ENCODE results near the gene AKR1A1. TPM values are rescaled to one million over a fixed set of nuclear protein-coding genes. Genes with fewer than 3 reads are reported as not detected.
A peak's percentile ranks its signal among the peaks of the same experiment; 100 is the strongest.

AKR1A1 gene
- total RNA-seq, 1 donor from 2014 or later, result 179 TPM

GRCh38 chr1:45535988-45536766 is 14.4 kb upstream of the AKR1A1 start:
- H3K4me3 Mint-ChIP-seq, result no peak overlapping the region
- H3K27ac Mint-ChIP-seq, result peak overlapping the region; percentile 19
- no peaks in the 10 kb centered on the region for H3K9me3 Mint-ChIP-seq
- H3K27me3 Mint-ChIP-seq, result peaks cover 38% of the 10 kb centered on the region
- DNase-seq (ENCODE audit: extremely low spot score, unreplicated experiment), result no peak
- TF ChIP-seq CTCF (conservative IDR thresholded peaks at IDR 0.05), result no peak
- peaks cover 13% of the 10 kb centered on the region for H3K4me1 Mint-ChIP-seq (ENCODE audit: unreplicated experiment)
- no peaks in the 10 kb centered on the region for H3K36me3 Mint-ChIP-seq

- TF ChIP-seq CTCF (conservative IDR thresholded peaks at IDR 0.05), result no peak
- H3K27me3 Mint-ChIP-seq, result peaks cover 40% of the 10 kb centered on the region
- H3K9me3 Mint-ChIP-seq, result no peaks in the 10 kb centered on the region
- DNase-seq (ENCODE audit: extremely low spot score, unreplicated experiment), result no peak
- no peak overlapping the region for H3K4me3 Mint-ChIP-seq
- peaks cover 13% of the 10 kb centered on the region for H3K4me1 Mint-ChIP-seq (ENCODE audit: unreplicated experiment)
- H3K36me3 Mint-ChIP-seq, result no peaks in the 10 kb centered on the region
- H3K27ac Mint-ChIP-seq, result peak overlapping the region; percentile 4
Measured at GRCh38 chr1:45536886-45537285, 13.7 kb upstream of the AKR1A1 start.

GRCh38 chr1:45541193-45541592 is 9.4 kb upstream of the AKR1A1 start:
- peaks cover 57% of the 10 kb centered on the region for H3K27me3 Mint-ChIP-seq
- TF ChIP-seq CTCF (conservative IDR thresholded peaks at IDR 0.05), result no peak
- no peaks in the 10 kb centered on the region for H3K36me3 Mint-ChIP-seq
- DNase-seq (ENCODE audit: extremely low spot score, unreplicated experiment), result no peak
- H3K9me3 Mint-ChIP-seq, result no peaks in the 10 kb centered on the region
- H3K4me3 Mint-ChIP-seq, result no peak overlapping the region
- H3K27ac Mint-ChIP-seq, result no peak overlapping the region
- peaks cover 12% of the 10 kb centered on the region for H3K4me1 Mint-ChIP-seq (ENCODE audit: unreplicated experiment)

- DNase-seq (ENCODE audit: extremely low spot score, unreplicated experiment), result no peak
- Mint-ChIP-seq H3K27ac (peak overlapping the region; percentile 54), H3K27me3 (peaks cover 49% of the 10 kb centered on the region), H3K4me3 (no peak overlapping the region), H3K9me3 (no peaks in the 10 kb centered on the region), H3K4me1 (ENCODE audit: unreplicated experiment) (no peaks in the 10 kb centered on the region), H3K36me3 (no peaks in the 10 kb centered on the region)
- TF ChIP-seq CTCF (conservative IDR thresholded peaks at IDR 0.05), result no peak
Measured at GRCh38 chr1:45542591-45542990, 8.0 kb upstream of the AKR1A1 start.

- no peak overlapping the region for H3K4me3 Mint-ChIP-seq
- DNase-seq (ENCODE audit: extremely low spot score, unreplicated experiment), result no peak
- no peaks in the 10 kb centered on the region for H3K4me1 Mint-ChIP-seq (ENCODE audit: unreplicated experiment)
- H3K36me3 Mint-ChIP-seq, result no peaks in the 10 kb centered on the region
- H3K27me3 Mint-ChIP-seq, result peaks cover 49% of the 10 kb centered on the region
- no peak for TF ChIP-seq CTCF (conservative IDR thresholded peaks at IDR 0.05)
- H3K27ac Mint-ChIP-seq, result peak overlapping the region; percentile 21
- no peaks in the 10 kb centered on the region for H3K9me3 Mint-ChIP-seq
Measured at GRCh38 chr1:45543581-45544417, 6.8 kb upstream of the AKR1A1 start.
